Lower leg skin (tissue), 4 donors: Measurements from ENCODE around the gene HNRNPA1L2. TPM values are rescaled to one million over a fixed set of nuclear protein-coding genes. Genes with fewer than 3 reads are reported as not detected.
"Not testable (repeated sequence)": the region's sequence is repeated elsewhere in the genome, so short reads cannot be mapped to it uniquely, and the experiment has no call there.

Experiments
- DNase-seq, 2 donors: peaks; one replicate each; pipeline ENCODE4 v3.0.0-alpha.2; 2019; ENCODE audit warnings: low spot score in 2 of 2
- H3K4me3 ChIP-seq: fragments of 200-600 bp; sonication (generic); 2 replicates; pipeline ENCODE4 v1.5.1; 2017; ENCODE audit warnings: mild to moderate bottlenecking, low read depth; ENCODE audit not compliant: poor library complexity, severe bottlenecking
- CTCF ChIP-seq, 3 donors: fragments of 450-650 bp; IDR thresholded peaks; one replicate each; pipeline ENCODE4 v1.5.1; 2016; ENCODE audit warnings: antibody characterized with exemption in 3 of 3, mild to moderate bottlenecking in 3 of 3, moderate library complexity in 2 of 3
- POLR2A ChIP-seq, 2 donors: fragments of 450-650 bp; IDR thresholded peaks; one replicate each; pipeline ENCODE4 v1.6.1; 2016 to 2017; ENCODE audit warnings: antibody characterized with exemption in 2 of 2, mild to moderate bottlenecking in 1 of 2, moderate library complexity in 1 of 2
- WGBS, 2 donors: methylation state at CpG; one replicate each; pipeline ENCODE4 v1.1.5; 2018; 5-methylcytosine and 5-hydroxymethylcytosine counted together
- intact Hi-C: fragments of 100-400 bp; cut with DNase I; formaldehyde crosslinking; loops from one replicate; pipeline ENCODE4 v1.15.0; 2023; ENCODE audit warnings: low total_unique reads
- total RNA-seq, 4 donors: library from RNA; depleted of rRNA; stranded (reverse); fragments of >200 nt; gene quantifications; one replicate each; pipeline ENCODE4 v1.1.0, GENCODE V29; 2016

HNRNPA1L2 gene
- total RNA-seq, 4 donors from 2014 or later: 1.8 to 2.8 (median 2.5) TPM

- intact Hi-C loops: loop anchor here (10.0 kb wide), 1 partner anchor 364 kb away; no protein-coding TSS in a partner anchor
- no peak for DNase-seq
- WGBS, 2 donors: 46 to 54% methylated on average over 3 of the region's 3 CpGs
- H3K4me3 ChIP-seq: peak overlapping the region; percentile 48
- TF ChIP-seq POLR2A (IDR thresholded peaks at IDR 0.05) (no peak), CTCF (IDR thresholded peaks at IDR 0.05) (no peak)
These were observed 41.6 kb upstream of the HNRNPA1L2 start for GRCh38 chr13:52600666-52601065.

GRCh38 chr13:52603316-52603715, 38.9 kb upstream of the HNRNPA1L2 start:
- not testable (repeated sequence) for DNase-seq, H3K4me3 ChIP-seq
- 89 to 94% methylated on average over 3 to 4 of the region's 4 CpGs for WGBS, 2 donors
- intact Hi-C loops: loop anchor here (10.0 kb wide), 1 partner anchor 361 kb away; no protein-coding TSS in a partner anchor

GRCh38 chr13:52606126-52606525, 36.1 kb upstream of the HNRNPA1L2 start:
- 70 to 72% methylated on average over 6 of the region's 6 CpGs for WGBS, 2 donors
- H3K4me3 ChIP-seq, DNase-seq: not testable (repeated sequence)
- intact Hi-C loops: loop anchor here (10.0 kb wide), 1 partner anchor 359 kb away; no protein-coding TSS in a partner anchor

GRCh38 chr13:52606795-52607194, 35.4 kb upstream of the HNRNPA1L2 start:
- H3K4me3 ChIP-seq, DNase-seq: not testable (repeated sequence)
- 73 to 83% methylated on average over 1 of the region's 1 CpG for WGBS, 2 donors
- intact Hi-C loops: loop anchor here (10.0 kb wide), 1 partner anchor 358 kb away; no protein-coding TSS in a partner anchor

GRCh38 chr13:52608184-52608583, 34.0 kb upstream of the HNRNPA1L2 start:
- intact Hi-C loops: loop anchor here (10.0 kb wide), 1 partner anchor 357 kb away; no protein-coding TSS in a partner anchor
- not testable (repeated sequence) for H3K4me3 ChIP-seq, DNase-seq
- 61% methylated on average over 8 of the region's 8 CpGs for WGBS, 2 donors

- not testable (repeated sequence) for DNase-seq, H3K4me3 ChIP-seq
- 69 to 74% methylated on average over 10 of the region's 10 CpGs for WGBS, 2 donors
- intact Hi-C loops: loop anchor here (10.0 kb wide), 1 partner anchor 356 kb away; no protein-coding TSS in a partner anchor
These were observed 33.1 kb upstream of the HNRNPA1L2 start for GRCh38 chr13:52609013-52609606.

GRCh38 chr13:52610158-52610557, 32.1 kb upstream of the HNRNPA1L2 start:
- 92% methylated on average over 5 of the region's 5 CpGs for WGBS, 2 donors
- intact Hi-C loops: not testable (repeated sequence)

GRCh38 chr13:52615134-52615801, 27.0 kb upstream of the HNRNPA1L2 start:
- H3K4me3 ChIP-seq: no peak overlapping the region
- intact Hi-C loops: no loop called here
- TF ChIP-seq CTCF (IDR thresholded peaks at IDR 0.05) (no peak), POLR2A (IDR thresholded peaks at IDR 0.05) (no peak)
- no peak for DNase-seq
- 92 to 93% methylated on average over 4 of the region's 4 CpGs for WGBS, 2 donors

More at GRCh38 chr13:52610158-52610557, 32.1 kb upstream of the HNRNPA1L2 start:
- not testable (repeated sequence) for DNase-seq, H3K4me3 ChIP-seq

GRCh38 chr13:52615812-52616211, 26.4 kb upstream of the HNRNPA1L2 start:
- no peak for TF ChIP-seq POLR2A (IDR thresholded peaks at IDR 0.05)
- TF ChIP-seq CTCF (IDR thresholded peaks at IDR 0.05): no peak
- H3K4me3 ChIP-seq: no peak overlapping the region
- WGBS, 2 donors: 76 to 87% methylated on average over 5 of the region's 5 CpGs
- DNase-seq: no peak
- intact Hi-C loops: no loop called here
